Skeletal muscle cell (primary cell): Measurements from ENCODE around the gene RETREG3.
"Not testable (repeated sequence)": the region's sequence is repeated elsewhere in the genome, so short reads cannot be mapped to it uniquely, and the experiment has no call there.

Experiments
- DNase-seq: peaks from one replicate; pipeline ENCODE4 v3.0.0-alpha.2; 2010; ENCODE audit warnings: low read depth
- H3K4me3 ChIP-seq: 2 replicates; pipeline ENCODE4 v1.5.1; 2011; ENCODE audit warnings: low read depth, mild to moderate bottlenecking, control low read depth, low read length, moderate library complexity

RETREG3 gene

DNA sequence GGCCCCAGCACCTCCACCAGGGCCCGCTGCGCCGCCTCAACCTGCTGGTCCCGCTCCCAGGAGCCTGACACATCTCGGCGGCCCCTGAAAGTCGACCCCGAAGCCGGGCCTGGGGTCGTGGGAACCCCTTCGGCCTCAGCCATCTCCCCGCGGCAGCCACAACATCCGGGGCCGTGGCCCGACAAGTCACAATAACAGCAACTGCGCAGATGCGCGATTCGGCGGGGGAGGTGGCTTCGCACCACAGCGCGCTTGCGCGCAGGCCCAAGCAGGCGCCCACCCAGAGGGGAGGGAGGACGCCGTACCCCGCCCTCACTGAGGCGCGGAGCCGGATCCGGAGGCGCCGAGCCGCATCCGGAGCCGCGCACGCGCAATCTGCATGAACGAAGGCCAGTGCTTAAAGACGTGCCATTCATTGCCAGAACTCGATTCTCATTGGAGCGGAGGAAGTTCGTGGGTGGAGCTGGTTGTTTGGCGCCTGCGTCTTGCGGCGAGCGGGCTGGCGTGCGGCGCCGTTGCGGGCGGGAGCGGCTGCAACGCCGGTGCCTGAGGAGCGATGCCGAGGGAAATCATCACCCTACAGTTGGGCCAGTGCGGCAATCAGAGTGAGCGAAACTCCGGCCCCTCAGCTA is at the start of gene RETREG3, which contains the start of gene TUBG1:
RETREG3 (minus strand) TSS at position 193 of the 632 bp plus-strand sequence; CDS start at position 143, 50 bp downstream.
TUBG1 (plus strand) TSS at position 502 of the 632 bp plus-strand sequence; CDS start at position 557, 55 bp downstream.
- H3K4me3 ChIP-seq = peak within 1 kb of the TSS; percentile 88
- DNase-seq = peak; percentile 96

- no peak overlapping the region for H3K4me3 ChIP-seq
- DNase-seq = no peak
These were observed 48.8 kb upstream of the RETREG3 start for GRCh38 chr17:42657824-42658588.

- no peak for DNase-seq
- no peak overlapping the region for H3K4me3 ChIP-seq
These were observed 46.4 kb upstream of the RETREG3 start for GRCh38 chr17:42655528-42655927.

- H3K4me3 ChIP-seq = peak overlapping the region; percentile 33
- DNase-seq = no peak
These were observed 44.3 kb upstream of the RETREG3 start for GRCh38 chr17:42653179-42654124.

- DNase-seq = no peak
- H3K4me3 ChIP-seq = no peak overlapping the region
These were observed 42.2 kb upstream of the RETREG3 start for GRCh38 chr17:42651392-42651791.

DNA sequence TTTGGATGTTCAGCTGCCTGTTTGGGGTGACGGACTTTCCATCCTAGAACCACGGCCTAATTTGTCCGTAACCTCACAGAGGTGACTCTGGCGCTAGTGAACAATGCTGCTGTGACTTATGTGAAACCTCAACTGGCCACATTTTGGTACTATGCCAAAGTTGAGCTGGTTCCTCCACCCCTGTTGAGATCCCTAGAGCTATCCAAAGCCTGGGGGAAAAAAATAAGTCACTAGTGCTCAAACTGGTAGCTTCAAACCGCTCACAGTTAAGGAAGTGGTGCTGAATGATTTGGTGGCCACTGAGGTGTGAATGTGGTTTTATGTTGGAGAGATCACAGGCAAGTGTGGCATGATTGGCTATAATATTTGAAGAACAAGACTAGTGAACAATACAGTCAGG is 38.6 kb upstream of the RETREG3 start:
- H3K4me3 ChIP-seq = no peak overlapping the region
- no peak for DNase-seq

DNA sequence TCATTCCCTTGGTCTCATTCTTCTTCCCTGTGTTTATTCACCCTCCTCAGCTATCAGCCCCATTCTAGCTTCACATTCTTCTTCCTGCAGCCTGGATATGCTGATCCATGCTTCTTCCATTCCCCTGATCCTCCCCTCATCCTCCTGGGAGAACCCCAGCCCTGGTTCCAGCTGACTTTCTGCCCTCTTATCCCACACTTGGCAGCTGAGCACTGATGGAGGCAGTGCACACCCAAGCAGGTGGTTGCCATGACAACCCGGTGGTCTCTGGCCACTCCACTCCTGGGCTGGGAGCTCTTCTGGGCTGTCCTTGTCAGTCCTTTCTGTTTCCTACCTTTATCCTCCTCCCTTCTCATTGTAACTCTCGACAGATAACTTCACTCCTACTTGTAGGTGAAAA is 33.2 kb upstream of the RETREG3 start:
- DNase-seq = no peak
- H3K4me3 ChIP-seq = no peak overlapping the region

GRCh38 chr17:42640121-42640520 is 30.9 kb upstream of the RETREG3 start:
- H3K4me3 ChIP-seq = no peak overlapping the region
- DNase-seq = no peak

- no peak overlapping the region for H3K4me3 ChIP-seq
- no peak for DNase-seq
These were observed 30.4 kb upstream of the RETREG3 start for GRCh38 chr17:42639525-42640113.

GRCh38 chr17:42632949-42633444 is 23.8 kb upstream of the RETREG3 start:
- no peak for DNase-seq
- H3K4me3 ChIP-seq = no peak overlapping the region

DNA sequence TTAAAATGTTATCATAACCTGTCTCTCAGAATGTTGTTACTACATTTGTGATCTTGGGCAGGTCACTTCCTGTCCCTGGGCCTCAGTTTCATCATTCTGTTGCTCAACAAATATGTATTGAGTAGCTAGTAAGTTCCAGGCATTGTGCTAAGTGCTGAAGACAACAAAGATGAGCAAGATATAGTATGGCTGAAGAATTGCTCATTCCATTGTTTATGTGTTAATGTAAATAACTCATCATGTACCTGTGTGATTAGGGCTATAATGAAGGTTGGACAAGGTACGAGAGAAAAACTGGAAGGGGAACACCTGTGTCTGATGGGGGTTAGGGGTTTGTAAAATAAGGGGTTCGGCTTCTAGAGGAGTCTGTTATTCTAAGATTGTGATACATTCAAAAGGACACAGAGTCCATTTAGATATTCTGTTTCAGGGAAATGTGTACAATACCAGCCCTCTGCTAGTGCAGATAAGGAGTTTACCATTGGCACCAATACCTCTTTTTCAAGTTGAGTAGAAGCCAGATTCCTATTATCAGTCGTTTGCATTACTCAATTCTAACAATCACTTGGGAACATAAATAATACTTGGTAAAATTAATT is 20.3 kb upstream of the RETREG3 start:
- H3K4me3 ChIP-seq = no peak overlapping the region
- no peak for DNase-seq

DNA sequence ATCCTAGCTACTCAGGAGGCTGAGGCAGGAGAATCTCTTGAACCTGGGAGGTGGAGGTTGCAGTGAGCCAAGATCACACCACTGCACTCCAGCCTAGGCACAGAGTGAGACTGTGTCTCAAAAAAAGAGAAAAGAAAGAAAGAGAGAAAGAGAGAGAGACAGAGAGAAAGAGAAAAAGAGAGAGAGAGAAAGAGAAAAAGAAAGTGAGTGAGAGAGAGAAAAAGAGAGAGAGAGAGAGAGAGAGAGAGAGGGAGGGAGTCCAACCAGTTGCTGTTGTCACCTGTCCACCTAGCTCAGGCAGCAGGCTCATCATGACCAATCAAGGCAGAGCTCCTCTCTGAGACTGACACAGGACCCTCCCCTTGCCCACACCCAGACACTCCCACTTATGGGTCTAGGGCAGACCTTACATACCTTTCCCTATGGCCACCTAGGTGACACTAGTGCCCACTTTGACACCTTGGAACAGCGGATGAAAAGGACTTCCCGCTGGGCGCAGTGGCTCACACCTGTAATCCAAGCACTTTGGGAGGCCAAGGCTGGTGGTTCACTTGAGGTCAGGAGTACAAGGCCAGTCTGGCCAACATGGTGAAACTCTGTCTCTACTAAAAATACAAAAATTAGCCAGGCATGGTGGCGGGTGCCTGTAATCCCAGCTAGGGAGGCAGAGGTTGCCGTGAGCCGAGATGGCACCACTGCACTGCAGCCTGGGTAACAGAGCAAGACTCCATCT is 18.0 kb upstream of the RETREG3 start:
- not testable (repeated sequence) for H3K4me3 ChIP-seq, DNase-seq

- no peak for DNase-seq
- no peak overlapping the region for H3K4me3 ChIP-seq
These were observed 14.8 kb upstream of the RETREG3 start for GRCh38 chr17:42623732-42624596.

- no peak for DNase-seq
- no peak overlapping the region for H3K4me3 ChIP-seq
These were observed 14.1 kb upstream of the RETREG3 start for GRCh38 chr17:42623271-42623670.

DNA sequence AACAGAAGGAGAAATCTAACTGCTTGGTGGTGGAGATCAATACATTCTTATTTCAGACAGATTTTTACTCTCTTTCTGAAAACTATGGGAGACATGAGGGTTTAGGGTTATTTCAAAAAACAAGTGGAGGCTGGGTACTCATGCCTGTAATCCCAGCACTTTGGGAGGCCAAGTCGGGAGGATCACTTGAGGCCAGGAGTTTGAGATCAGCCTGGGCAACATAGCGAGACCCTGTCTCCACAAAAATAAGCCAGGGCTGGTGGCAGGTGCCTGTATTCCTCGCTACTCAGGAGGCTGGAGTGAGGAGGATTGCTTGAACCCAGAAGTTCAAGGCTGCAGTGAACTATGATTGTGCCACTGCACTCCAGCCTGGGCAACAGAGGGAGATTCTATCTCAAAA is 12.8 kb upstream of the RETREG3 start:
- DNase-seq = not testable (repeated sequence)

DNA sequence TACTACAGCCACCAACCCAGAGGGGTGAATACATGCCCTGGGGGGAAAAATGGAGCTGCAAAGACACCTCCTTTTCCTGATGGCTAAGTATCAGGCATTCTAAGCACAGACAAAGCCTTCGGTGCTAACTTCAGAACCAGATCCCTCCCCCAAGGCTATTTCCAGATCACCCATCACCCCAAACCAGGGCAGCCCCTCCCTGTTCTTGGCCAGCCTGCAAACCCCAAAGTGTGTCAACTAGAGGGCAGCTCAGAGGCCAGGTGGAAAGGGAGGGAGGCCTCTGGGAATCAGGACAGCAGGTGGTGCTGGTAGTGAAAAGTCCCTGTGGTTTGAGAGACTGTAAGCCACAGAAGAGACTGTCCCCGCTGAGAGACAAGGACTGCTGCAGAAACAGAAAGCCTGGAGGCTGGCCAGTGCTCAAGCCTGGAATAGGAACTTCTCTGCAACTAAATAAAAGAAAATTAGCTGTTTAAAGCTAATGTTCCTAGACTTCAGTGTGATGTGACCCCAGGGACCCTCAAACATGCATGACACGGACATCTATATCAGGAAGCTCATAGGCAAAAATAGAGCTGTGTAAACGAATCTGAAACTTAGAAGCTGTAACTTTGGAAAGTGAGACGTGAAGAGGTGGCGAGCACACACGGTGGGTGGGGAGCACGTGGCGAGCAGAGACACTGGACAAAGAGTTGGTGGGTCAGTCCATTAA is 9.4 kb upstream of the RETREG3 start:
- DNase-seq = peak; percentile 28
- no peak overlapping the region for H3K4me3 ChIP-seq

More for the DNA sequence above, 12.8 kb upstream of the RETREG3 start:
- not testable (repeated sequence) for H3K4me3 ChIP-seq

GRCh38 chr17:42617956-42618431 is 8.8 kb upstream of the RETREG3 start:
- DNase-seq = no peak
- no peak overlapping the region for H3K4me3 ChIP-seq
